NCI-H526 (cell line): ENCODE data around the gene PTPRN2.
"Not testable (repeated sequence)": the region's sequence is repeated elsewhere in the genome, so short reads cannot be mapped to it uniquely, and the experiment has no call there.

Source experiments
- DNase-seq, 2 experiments: peaks; one replicate each; lab custom pipeline; 2025; lab: John Stamatoyannopoulos, UW

Gene PTPRN2

GRCh38 chr7:158366916-158367633, 220.5 kb downstream of the PTPRN2 start:
- no peak for DNase-seq

- no peak for DNase-seq
Observed at GRCh38 chr7:158366346-158366745, 221.3 kb downstream of the PTPRN2 start.

DNA sequence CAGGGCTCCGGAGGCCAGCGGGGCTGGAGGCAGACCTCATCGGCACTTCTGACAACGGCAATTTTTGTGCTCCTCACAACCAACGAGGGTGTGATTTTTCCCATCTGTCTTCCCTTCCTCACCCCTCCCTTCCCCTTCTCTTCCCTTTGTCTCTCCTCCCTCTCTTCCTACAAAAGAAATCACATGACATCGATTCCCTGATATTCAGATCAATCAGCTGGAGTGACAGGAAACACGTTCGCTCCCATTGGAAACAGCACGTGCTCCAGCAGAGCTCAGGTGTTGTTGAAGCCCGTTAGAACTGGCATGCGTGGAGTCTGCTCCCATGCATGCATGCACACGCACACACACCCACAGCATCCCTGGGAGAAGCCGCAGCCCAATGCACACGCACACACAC, 222.4 kb downstream of the PTPRN2 start:
- DNase-seq, result no peak

DNA sequence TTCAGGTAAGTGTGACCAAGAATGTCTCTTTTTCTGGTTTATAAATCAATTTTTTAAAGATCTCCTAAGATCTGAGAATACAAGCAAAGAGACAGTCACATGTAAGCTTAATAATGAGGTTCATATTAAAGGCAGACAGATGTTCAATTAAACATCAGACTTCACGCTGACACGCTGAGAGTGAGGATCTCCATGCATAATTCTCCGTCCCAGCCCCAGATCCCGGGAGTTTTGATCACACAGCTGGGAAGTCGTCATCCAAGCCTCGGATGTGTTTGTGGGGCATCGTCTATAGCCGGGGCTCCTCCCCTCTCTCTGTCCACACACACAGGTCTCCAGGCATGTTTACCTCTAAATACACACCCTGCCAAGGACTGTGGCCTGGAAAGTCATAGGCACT, 223.2 kb downstream of the PTPRN2 start:
- DNase-seq, result no peak

DNA sequence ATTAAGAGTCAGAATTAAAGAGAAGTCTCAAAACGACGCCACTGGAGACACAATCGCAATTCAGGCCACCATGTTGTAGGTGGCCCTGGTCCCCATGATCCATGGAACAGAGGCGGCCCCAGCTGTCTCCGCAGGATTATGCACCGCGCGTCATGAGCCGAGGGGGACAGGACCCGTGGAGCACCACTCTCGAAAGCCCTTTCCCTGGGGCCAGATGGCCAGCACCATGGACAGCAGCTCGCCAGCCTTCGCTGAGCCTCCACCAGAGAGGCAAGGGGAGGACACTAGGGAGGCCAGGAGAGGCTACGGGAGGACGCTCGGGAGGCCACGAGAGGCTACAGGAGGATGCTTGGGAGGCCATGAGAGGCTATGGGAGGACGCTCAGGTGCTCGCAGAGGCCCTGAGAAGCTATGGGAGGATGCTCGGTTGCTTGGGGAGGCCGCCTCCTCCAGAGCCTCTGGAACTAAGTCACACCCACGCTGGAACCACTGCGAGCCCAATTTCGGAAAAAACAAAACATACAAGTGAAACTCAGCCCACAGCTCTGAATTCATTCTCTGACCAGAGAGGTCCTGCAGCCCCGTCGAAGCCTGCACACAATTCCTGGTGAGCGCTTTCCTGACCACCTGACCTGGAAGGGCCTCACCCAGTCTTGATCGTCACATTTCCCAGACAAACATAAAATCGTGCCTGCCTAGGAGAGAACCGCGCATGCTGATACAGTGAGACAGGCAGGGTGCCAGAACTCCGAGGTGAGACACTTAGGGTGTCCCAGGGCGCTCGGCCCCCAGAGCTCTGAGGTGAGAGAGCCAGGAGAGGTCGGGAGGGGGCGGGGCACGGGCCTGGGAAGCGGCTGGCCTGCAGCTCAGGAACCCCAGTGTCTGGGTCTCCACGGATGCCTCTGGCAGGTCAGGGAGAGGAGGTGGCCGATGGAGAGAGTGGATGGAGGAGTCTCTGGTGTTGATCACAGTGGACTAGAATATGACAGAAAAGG, 224.4 kb downstream of the PTPRN2 start:
- DNase-seq, result no peak

GRCh38 chr7:158362001-158362400, 225.6 kb downstream of the PTPRN2 start:
- DNase-seq, result no peak

DNA sequence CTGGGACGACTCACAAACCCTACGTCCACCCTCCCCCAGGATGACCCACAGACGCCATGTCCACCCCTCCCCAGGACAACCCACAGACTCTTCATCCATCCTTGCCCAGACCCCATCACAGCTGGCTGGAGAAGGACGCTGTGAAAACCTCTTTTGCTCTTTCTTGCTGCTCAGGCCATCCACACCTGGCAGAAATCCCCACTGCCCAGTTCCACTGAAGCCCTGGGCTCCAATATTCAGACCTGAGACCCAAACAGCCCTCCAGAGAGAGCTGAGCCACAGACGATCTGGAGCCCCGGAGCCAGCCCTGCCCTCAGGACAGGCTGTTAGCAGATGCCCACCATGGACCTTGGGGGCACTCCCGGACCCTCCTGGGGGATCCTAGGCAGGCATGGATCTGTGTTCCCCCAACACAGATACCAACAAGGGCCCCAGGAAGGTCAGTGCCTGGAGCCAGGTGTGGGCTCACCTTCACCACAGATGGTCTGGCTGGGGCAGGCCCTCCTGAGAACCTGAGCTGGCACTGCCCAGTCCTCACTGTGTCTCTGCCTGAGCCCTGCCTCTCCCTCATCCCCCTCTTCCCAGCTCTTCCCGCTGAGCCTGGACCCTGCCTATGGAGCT, 226.2 kb downstream of the PTPRN2 start:
- no peak for DNase-seq

DNA sequence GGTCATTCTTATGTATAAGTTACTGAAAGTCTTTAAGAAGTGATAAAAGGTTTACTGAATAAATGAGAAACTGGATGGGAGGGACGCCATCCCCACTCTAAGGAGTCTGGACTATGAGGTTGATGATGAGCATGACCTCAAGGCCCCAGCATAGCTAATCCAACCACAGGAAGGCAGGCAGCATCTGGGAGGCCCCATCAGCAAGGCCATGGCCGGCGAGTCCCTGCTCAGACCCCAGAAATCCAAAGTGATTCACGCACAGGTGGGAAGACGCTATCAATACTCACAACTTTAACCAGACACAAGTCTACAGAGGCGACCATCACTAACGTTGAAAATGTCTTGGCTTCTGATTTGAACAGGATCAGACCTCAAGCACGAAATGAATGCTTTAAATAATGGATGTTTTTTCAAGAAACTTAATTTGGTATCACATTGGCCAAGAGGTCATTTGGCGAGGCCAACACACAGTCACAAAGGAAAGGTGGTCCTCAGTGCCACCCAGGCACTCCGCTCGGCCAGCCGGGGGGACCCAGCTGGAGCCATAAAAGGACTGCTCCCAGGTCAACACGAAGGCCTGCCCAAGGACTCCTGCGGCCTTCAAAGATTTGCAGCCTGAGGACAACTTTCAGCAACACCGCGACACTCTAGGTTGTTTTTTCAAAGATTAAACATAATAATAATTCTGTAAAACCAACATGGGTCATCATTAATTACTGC, 228.5 kb downstream of the PTPRN2 start:
- no peak for DNase-seq

GRCh38 chr7:158357898-158358821, 229.5 kb downstream of the PTPRN2 start:
- DNase-seq, result no peak

GRCh38 chr7:158357106-158357897, 230.3 kb downstream of the PTPRN2 start:
- DNase-seq, result no peak

DNA sequence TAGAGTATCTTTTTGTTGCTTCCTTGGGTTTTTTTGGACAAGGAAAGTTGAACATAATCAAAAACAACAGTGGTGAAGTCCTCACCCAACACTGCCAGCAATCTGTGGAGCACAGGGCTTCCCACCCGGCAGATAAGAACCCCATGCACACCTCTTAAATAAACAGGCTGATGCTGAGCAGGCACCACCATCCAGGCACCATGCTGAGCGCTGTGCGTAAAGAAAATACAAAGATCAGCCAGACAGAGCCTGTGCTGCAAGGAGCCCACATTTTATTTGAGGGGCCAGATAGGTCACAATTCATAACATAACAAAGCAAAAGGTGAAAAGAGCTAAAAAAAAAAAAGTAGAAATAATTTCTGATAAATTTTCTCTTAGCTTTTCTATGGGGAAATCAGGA, 231.2 kb downstream of the PTPRN2 start:
- DNase-seq, result no peak

DNA sequence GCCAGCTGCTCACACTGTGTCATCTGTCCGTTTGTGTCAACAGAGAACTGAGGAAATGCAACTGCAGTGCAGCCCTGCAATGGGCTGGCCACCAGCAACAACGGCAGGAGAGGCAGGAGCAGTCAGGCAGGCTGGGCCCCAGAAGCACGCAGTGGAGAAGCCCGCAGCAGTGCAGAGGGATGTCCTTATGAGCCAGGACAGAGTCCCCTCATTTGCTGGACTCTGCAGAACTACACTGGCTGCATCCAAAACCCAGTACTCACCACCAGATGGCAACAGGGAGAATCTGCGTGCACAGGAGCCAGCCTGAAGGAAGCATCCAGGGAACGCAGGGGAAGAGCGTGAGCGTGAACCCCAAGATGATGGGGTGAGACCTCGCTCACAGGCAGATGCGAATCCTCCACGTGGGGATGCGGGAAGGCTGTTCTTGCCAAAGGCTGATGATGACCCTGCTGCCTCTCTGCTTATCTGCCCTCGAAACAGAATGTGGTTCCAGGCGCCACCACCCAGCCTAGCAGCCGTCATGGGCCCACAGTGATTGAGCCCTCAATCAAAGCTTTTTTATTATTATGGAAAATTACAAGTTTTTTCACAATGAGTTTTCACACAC, 232.1 kb downstream of the PTPRN2 start:
- peak in 1 of 2 experiments; percentile 57 for DNase-seq

- DNase-seq, result no peak
Observed at GRCh38 chr7:158354861-158355260, 232.8 kb downstream of the PTPRN2 start.

DNA sequence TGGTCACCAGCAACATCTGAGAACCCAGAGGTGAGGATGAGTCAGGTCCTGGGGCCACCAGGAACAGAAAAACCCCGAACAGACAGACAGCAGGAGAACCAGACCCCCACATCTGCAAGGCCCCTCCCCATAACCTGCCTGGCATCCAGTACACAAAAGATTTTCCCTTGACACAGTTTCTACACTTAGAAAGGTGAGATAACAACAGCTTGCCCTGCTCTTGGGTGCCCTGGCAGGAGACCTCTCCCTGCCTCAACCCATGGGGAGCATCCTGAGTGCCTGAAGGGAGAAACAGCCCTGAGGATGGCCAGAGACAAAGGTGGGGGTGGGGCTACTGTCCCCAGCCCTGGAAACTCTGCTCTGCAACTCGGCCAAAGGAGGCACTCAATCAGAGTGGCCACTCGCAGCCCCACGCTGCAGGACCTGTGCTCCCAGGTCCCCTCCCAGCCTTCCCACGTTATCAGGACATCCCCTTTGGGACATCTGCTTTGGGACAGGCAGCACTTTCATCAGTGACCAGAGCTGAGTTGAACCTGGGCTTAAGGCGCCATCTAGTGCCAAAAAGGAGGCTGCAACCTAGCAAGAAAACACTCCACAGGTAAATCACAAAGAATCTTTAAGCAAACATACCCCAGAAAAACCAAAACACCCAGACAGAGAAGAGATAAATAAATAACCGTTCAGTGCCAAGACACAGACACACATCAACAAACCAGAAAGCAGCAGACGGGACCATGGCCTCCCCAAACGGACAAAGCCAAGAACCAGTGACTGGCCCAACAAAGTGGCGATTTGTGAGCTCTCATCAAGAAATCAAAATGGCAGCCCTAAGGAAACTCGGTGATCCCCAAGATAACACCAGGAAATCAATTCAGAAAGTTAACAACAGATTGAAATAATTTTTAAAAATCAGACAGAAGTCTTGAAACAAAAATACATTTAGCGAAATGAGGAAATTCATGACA, 233.7 kb downstream of the PTPRN2 start:
- peak; percentile 54 to 78 for DNase-seq

DNA sequence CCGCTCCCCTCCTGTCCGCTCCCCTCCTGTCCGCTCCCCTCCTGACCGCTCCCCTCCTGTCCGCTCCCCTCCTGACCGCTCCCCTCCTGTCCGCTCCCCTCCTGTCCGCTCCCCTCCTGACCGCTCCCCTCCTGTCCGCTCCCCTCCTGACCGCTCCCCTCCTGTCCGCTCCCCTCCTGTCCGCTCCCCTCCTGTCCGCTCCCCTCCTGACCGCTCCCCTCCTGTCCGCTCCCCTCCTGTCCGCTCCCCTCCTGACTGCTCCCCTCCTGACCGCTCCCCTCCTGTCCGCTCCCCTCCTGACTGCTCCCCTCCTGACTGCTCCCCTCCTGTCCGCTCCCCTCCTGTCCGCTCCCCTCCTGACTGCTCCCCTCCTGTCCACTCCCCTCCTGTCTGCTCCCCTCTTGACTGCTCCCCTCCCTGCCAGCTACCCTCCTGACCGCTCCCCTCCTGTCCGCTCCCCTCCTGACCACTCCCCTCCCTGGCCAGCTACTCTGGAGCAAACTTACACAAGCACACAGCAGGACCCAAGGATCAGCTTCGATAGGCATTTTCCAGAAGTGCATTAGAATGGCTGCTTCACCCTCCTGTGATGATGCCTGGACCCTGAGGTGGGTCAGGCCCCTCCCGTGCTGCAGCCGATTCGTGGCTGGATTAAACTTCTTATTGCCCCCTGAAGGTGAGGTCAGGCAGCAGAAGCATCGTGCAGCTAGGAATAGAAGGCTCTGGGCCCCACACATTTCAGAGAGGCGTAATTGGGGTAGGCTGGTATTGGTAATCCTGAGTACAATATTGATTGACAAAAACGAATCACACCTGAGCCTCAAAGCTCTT, 235.5 kb downstream of the PTPRN2 start:
- DNase-seq, result not testable (repeated sequence)

DNA sequence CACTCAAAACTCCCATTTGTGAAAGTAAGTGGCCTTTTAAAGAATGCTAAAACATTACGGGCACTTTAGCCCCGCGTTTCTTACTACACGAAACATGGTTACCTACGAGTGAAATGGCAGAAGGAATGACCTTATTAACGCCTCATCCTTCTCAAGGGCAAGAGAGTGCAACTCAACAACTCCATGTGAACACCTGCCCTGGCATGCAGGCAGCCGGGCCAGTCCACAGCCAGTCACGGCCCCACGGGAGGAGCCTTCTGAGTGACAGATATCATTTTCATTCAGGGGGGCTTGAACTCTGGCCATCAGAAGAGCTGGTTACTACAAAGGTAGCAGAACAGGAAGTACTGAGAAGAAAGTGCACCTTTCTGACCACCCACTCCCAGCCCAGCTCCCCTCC, 236.1 kb downstream of the PTPRN2 start:
- DNase-seq, result no peak

DNA sequence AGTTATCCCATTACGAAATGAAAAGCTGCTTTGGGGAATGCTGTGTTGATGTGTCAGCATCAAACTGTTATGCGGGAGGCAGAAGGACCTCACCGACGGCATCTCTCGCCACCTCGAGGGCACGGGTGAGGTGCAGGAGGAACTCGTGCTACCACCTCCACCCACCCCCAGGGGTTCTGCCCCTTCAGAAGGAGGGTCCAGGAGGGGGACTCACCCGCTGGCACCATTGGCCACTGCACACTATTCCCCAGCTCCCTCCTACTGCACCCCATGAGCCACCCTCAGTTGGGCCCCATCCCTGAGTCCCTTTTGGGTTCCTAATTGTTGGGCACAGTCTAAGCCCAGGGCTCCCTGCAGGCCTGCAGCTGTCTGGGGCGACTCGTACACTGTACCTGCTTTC, 236.6 kb downstream of the PTPRN2 start:
- DNase-seq, result no peak
